Measurements from ENCODE around the gene CLDN19.
"Not testable (repeated sequence)": the region's sequence is repeated elsewhere in the genome, so short reads cannot be mapped to it uniquely, and the experiment has no call there.

Gene CLDN19

GRCh38 chr1:42758641-42759040 lies 18.6 kb upstream of the CLDN19 start:
- DNase-seq, result no peak

DNA sequence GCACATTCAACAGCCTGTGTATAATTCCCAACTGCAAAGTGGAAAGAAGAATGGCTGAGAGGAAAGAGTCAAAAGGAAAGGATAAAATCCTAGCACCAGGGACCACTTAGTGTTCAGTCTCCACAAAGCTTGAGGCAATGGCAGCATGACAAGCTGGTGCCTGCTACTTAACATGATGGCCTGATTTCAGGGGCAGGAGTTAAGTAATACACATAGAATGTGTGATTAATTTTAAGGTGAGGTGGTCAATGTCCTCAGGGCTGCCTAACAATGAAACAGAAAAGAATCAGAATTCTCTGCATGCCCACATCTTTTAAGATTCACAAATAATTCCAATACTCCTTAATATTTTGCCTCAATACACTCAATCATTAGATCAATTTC lies 17.8 kb upstream of the CLDN19 start:
- DNase-seq, result no peak

- DNase-seq, result peak; percentile 62
These were observed 17.2 kb upstream of the CLDN19 start for GRCh38 chr1:42756956-42757891.

- DNase-seq, result peak; percentile 79
These were observed 13.0 kb upstream of the CLDN19 start for GRCh38 chr1:42753070-42753469.

- DNase-seq, result no peak
These were observed 12.2 kb upstream of the CLDN19 start for GRCh38 chr1:42752284-42752683.

DNA sequence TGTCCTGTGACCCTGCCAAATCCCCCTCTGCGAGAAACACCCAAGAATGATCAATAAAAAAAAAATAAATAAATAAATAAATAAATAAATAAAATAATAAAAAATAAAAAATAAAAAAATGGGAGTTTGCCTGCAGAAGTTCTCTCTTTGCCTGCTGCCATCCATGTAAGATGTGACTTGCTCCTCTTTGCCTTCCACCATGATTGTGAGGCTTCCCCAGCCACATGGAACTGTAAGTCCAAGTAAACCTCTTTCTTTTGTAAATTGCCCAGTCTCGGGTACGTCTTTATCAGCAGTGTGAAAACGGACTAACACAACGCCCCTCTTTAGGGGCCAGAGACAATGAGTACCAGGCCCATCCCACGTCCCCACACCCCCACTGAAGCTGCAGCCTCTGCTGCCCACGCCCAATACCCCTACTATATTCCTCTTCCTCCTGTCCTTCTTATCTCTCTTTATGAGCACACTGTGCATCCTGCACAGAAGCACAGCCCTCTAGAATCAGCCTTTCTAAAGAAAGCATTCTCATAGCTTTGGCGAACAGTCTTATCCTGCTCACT lies 11.6 kb upstream of the CLDN19 start:
- DNase-seq, result not testable (repeated sequence)

DNA sequence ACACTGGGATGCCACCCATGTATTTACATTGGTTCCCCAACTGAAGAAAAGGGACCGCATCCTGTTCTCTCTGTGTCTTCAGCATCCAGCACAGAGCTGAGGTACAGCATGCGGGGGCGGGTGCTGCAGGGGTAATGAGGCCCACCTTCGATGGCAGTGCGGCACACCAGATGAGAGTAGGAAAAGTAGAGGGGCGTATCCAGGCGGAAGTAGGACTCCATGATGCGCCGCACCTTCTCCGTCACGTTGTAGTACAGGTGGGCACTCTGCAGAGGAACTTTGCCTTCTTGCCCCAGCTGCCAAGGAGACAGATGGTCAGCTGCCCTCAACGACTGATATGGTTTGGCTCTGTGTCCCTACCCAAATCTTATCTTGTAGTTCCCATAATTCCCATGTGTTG lies 10.0 kb upstream of the CLDN19 start:
- DNase-seq, result no peak

- no peak for DNase-seq
These were observed 8.7 kb upstream of the CLDN19 start for GRCh38 chr1:42748461-42749410.

GRCh38 chr1:42748021-42748420 lies 8.0 kb upstream of the CLDN19 start:
- DNase-seq, result no peak

DNA sequence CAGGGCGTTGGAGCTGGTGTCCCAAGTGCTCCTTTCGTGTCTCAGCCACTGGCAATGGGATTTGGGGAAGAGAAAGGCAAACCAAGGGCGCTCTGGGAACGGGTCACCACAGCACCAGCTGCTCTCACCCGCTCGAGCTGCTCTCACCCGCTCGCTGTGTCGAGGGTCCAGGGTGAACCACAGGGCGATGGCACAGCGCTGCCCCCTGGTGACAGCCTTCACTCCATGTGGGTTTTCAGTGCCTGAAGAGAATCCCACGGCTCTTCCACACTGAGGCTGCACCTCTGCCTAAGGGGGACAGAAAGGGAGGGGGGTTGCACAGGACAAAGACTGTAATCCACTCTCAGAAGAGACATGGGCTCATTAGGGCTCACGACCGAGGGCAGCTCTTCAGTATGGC lies 7.1 kb upstream of the CLDN19 start:
- no peak for DNase-seq

DNA sequence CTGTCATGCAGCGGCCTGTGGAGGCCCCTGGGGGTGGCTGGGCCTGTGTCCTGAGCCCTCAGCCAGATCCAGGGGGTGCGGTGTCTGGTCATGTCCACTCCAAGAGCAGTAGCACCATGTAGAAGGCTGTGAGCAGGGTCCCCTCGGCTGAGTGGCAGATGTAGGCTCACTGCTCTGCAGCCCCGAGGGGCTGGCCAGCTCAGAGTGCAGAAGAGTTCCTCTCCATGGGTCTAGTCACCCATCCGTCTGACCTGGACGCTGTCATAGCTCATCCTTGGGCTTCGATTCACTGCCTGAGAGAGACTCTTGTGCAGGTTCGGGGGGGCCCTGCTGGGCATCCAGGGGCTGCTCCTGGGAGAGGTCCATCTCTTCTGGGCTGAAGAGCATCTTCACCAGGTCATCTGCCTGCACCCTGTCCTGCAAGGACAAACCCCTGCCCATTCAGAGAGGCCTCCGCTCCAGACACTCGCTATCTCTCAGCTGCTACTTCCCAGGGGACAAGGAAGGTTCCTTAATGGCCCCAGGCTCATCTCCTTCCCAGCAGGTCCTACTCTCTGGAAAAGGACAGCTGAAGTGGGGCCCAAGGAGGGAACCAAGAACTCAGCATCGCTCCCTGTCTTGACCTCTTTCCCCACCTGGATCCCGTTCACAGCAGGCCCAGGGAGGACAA lies 6.5 kb upstream of the CLDN19 start:
- DNase-seq, result no peak

DNA sequence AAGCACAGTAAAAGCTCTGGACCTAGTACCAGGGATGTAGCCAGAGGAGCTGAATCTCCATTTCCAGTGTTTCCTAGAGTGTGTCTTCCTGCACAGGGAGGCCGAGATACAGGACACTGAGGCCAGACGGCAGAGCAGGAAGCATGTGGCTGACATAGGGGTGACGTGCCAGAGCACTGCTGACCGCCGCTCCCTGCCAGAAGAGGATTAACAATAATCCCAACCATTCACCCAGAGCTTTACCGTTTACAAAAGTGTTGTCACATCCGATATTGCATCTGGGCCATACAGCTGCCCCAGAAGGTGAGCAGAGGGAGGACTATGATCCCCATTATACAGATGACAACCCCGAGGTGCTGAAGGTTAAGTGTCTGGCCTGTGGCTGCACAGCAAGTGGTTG lies 5.8 kb upstream of the CLDN19 start:
- peak; percentile 32 for DNase-seq

DNA sequence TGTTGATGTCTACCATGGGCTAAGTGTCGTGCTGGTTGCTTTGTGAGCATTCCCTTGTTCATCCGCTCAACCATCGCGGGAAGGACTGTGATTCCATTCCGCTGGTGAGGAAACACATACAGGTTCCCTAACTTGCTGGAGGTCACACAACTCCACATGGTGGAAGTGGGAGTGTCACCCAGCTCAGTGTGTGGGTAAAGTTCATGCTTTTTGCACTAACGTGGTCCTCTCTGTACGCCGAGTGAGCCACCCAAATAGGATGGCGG lies 4.0 kb upstream of the CLDN19 start:
- no peak for DNase-seq

DNA sequence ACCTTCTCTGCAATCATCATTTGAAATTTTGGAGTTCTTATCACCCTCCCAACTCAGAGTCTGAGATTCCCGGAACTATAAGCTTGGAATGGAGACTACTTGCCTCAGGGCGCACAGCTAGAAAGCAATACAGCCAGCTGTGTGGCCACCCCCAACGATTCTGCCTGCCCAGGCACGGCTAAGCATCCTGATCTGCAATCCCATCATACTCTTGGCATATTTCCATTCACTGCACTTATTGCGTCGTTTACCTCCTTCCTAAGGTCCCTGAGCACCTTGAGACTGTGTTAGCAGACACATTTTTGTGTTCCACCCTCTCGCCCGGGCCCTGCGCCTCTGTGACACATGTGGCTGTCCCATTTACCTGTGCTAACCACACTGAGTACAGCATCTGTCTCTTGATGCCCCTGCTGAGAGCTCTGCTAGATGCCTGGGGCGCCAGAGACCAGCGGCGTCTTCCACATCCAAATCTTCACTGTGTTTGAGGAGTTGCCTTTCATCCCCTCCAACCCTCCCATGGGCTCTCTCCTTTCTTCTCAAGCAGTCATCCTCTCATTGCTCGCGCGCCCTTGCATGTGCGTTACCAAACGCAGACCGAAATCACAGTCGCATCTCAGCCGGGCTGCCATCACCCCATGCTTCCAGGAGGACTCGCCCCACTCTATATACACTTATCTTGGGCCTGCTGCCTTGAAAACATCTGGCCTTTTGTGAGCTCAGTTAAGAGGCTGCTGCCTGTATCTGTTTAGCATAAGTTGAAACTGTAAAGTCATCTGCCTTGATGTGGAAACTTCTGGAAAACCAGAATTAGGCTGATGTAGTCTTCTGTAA lies 3.5 kb upstream of the CLDN19 start:
- no peak for DNase-seq

DNA sequence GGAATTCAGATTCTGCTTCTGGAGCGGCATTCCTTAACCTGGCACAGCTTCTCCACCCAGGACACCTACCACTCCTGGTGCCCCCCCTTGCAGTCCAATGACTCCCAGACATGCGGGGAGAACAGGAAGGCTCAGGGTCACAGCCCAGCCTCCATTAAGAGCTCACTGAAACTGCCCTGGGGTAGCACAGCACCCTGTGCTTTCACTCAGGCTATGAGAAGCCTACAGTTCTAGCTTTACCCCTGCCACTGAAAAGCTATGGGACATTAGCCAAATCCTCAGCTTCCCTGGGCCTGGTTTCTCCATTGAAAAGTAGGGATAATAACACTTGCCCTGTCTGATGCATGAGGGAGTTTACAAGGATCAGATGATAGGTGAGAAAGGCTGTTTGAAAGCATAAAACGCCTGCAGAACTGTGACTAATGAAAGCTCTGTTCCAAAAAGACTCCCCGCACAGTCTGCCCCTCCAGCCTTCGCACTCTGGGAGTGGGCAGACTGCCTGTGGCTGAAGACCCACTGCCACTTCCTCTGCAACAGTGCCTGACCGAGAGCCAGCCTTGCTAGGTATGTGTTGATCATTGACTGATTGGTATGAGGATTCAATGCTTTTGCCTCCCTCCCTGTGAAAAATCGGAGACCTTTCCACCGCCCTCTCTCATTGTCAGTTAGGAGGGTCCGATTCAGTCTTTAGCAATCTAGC lies 2.7 kb upstream of the CLDN19 start:
- DNase-seq, result no peak

DNA sequence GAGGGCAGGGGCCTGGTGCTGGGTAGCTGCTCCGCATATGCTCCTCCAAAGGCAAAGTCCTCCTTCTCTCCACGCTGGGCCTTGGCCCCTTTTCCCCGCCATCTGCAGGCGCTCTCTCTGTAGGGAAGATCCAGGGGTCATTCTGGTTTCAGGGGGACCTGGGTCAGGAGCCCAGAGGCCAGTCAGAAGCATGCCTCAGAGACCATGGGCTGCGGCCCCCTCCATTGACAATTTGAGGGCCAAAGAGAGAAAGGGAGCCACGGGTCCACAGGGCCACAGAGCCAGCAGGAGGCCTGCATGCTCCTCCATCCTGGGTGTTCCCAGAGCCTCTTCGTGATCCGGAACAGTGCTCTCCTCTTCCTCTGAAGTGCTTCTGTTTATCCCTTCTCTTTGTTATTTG lies 2.1 kb upstream of the CLDN19 start:
- DNase-seq, result no peak

GRCh38 chr1:42741706-42742105 lies 1.7 kb upstream of the CLDN19 start:
- DNase-seq, result no peak

DNA sequence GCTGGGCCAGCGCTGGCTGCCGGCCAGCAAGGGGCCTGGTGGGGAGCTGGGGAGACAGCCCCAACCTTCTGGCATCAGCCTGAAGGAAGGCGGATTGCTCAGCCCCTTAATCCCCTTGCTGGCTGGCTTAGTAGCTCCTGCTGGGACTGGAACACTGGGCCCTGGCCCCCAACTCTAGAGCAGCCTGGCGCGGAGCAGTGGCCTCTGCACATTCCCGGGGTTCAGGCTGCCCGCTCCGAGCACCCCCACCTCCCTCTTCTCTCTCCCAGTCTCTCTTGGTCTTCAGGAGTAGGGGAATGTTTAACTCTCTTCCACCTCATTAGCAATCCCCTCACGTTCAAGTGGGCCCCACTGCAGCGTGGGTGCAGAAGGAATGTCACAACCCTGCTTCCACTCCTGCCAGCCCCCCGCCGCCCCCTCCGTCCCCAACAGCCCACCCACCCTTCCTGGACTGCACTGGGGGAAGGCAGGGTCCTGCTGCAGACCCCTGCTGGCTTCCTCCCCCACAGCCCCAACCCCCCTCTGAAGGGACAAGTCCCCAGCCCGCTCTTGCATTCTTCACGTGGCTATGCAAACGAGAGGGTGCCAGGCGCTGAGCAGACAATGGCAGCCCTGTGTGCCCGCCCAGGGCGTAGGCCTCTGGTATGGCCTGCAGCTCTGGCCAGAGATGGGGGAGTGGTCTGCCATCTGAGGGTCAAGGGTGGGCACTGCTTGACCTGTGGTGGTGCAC lies 980 bp upstream of the CLDN19 start:
- no peak for DNase-seq

DNA sequence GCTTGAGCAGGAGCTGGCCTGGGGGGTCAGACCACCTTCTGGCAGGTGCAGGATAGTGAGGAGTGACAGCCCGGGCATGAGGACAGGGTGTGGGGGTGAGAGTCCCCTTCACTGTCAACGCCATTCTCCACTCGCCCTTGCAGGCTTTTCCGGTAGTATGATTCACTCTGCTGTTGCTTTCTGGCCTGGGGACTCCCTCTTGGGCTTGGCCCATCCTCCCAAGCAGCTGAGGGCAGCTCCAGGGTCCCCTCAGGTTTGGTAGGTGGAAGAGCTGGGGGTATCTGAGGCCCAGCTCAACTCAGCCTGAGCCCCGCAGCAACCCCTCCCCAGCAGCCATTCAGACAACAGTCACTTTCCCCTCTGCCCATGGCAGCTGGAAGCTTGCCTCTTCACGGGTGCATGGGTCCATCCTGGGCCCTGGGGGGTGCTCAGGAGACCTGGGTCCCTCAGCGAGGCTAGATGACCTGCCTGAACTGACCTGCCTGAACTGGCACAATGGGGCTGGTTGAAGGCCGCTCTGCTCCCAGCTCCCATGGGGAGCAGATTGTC lies 1.3 kb downstream of the CLDN19 start:
- no peak for DNase-seq

DNA sequence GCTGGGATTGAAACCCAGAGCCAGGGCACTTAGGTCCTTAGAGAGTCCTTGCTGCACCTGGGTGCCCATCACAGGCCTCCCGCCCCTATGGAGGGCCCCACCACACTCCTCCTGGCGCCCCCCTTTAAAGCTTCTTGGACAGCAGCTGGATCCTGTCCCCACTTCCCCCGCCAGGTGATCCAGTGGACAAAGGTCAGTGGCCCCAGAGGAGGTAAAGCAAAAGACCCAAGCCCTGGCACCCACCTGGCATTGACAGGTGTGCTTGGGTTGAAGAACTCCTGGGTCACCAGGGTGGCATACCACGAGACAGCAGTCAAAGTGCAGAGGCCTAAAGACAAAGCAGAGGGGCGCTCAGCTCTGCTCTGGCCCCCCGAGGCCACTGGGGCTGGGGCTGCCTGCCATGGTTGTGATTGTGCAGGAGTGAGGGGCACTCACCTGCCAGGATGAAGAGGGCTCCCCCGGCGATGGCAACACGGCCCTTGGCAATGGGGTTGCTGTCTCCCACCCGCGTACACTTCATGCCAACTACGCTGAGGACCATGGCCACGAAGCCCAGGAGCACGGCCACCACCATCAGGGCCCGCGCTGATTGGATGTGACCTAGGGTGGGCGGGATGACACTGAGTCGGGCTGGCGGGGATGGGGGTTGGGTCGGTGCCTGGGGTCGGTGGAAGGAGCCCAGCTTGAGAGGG lies 1.9 kb downstream of the CLDN19 start:
- no peak for DNase-seq
